Fibroblast of skin of back (primary cell): Measurements from ENCODE around the gene UAP1.

Experiments
- DNase-seq: peaks from one replicate; pipeline ENCODE4 v3.0.0-alpha.2; 2013

The UAP1 gene

GRCh38 chr1:162617513-162617912 is 56.0 kb downstream of the UAP1 start:
- no peak for DNase-seq

DNA sequence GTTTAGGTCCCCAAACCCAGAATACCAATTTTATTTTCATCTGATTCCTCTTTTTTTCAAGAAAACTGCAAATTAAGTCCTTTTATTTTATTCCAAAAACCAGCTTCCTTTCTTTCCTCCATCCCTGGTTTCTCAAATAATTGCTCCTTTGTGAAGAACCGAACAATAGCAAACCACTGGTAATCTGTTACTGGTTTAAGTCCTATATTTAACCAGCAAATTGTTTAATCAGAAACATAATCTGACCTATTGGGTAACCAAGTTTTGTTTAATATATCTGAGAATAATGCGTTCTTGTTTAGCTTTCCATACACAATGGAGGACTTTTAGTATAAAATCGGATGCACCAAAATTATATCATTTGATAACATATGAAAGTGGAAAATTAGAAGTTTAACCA is 57.6 kb downstream of the UAP1 start:
- no peak for DNase-seq

DNA sequence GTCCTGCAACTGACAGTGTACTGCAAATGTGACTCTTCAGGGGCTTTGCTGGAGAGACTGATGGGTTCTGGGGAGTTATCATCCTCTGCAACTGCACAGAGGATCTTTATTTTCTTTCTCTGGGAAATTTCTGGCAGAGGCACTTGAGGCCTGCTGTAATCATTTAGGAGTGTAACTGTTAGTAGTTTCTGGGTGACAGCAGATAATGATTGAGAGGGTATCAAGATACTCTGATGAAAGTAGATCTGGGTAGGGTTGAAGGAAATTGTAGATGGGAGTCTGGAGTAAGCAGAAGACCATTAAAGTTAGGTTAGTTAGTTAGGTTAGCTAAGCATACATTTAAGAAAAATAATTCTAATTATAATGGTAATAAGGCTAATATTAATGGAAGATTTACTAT is 59.7 kb downstream of the UAP1 start:
- no peak for DNase-seq

GRCh38 chr1:162625679-162626078 is 64.2 kb downstream of the UAP1 start:
- no peak for DNase-seq

GRCh38 chr1:162626094-162626493 is 64.6 kb downstream of the UAP1 start:
- no peak for DNase-seq

DNA sequence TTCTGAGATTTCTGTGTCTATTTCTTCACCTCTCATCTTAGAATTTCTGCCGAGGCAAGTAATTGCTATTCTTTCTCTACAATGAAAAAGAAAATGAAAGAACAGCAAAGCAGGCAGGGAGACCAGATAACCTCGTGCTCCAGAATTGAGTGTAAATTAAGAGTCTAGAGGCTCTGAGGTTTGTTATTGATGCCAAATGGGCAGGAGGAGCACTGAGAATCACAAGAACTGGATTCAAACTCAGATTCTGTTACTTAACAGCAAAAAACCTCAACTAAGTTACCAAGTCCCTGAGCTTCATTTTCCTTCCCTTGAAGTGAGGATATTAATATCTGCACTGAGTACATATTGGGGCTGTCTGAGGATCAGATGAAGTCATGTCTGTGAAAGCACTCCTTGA is 65.2 kb downstream of the UAP1 start:
- DNase-seq: no peak

GRCh38 chr1:162627662-162628296 is 66.3 kb downstream of the UAP1 start:
- DNase-seq: peak; percentile 39

DNA sequence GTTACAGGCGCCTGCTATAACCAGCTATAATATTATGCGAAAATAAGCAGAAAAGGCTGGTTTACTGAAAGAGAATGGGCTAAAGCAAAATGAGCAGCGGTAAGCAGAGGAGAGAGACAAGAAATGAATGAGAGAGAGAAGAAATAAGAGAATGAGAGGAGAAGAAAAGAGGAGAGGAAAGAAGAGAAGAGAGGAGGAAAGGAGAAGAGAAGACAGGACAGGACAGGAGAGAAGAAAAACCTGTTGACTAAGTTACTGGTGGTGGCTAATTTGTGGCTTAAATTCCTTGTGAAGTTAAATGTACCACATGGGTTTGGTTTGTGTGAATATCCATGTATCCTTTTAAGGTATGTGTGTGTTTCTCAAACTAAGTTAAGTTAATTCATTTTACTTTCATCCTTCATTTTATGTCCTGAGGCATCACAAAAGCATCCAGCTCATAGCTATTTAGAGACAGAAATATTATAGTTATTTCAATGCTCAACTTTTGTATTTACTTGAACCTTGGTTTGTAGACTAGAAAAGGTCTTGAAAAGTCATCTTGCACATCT is 67.6 kb downstream of the UAP1 start:
- DNase-seq: peak; percentile 71

DNA sequence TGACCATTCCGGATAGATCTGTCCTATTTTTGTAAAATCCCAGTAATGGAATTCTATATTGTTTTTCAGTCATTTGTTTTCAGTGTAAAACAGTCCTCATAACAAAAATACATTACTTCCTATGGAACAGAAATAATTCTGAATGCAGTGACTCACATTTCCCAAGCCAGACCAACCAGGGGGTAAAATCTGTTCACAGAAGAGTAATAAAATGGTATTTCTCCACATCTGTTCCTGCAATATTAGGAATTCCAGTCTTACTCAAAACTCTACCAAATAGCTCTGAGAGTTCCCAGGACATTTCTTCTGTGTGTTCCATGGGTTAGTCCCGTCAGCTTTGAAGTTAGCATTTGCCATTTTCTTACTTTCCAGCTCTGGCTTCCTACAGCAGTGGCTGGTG is 68.1 kb downstream of the UAP1 start:
- peak; percentile 94 for DNase-seq

DNA sequence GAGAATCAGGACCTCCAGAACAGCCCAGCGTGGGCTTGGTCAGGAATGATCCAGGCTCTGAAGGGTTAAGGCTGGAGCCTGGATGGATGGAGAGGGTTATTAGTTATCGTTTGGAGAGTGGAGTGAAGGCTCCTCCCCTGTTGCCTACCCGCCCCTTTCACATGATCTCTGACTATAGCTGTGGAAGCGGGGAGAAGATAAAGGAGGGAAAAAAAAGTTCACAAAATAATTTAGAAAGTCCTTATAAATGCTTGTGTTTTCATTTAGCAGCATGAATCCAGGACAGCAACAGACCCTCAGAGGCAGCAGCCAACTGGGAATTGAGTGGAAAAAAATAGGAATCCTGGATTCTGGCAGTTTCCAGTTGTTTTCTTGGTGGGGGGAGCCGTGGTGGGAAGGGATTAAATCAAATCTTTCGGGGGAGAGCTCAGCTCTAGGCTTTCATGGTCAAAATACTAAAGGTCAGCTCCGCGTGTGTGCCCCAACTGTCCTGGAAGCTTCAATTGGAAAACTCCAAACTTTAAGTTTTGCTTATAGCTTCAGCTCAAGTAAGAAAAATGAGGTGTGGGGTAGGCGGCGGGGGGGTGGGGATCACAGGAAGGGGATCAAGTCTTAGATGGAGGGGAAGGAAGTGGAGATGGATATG is 70.1 kb downstream of the UAP1 start:
- peak; percentile 83 for DNase-seq

DNA sequence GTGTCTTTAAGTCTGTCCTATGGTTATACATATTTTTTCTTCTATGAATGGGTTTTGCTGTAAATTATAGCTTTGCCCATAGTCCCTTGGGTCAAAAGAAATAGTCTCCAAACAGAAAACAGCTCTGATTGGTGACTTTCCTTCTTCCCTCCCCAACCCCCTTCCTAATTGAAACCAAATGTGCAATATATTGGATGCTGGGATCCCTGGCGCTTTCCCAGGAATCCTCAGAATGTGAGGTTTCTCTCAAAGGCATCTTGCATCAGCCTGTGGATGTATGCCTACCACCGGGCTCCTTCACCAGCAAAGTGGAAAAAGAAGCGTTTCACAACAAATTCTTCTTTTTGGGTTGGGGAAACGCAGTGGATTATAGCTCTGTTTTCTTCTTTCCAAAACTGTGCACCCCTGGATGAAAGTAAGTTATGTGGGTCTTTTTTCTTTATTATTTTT is 70.7 kb downstream of the UAP1 start, which contains the start of gene DDR2:
DDR2 (plus strand) TSS at position 248 of the 450 bp plus-strand sequence. CDS start 86,600 bp downstream, outside the sequence.
- peak; percentile 99 for DNase-seq

GRCh38 chr1:162632698-162633080 is 71.2 kb downstream of the UAP1 start:
- DNase-seq: peak; percentile 39

DNA sequence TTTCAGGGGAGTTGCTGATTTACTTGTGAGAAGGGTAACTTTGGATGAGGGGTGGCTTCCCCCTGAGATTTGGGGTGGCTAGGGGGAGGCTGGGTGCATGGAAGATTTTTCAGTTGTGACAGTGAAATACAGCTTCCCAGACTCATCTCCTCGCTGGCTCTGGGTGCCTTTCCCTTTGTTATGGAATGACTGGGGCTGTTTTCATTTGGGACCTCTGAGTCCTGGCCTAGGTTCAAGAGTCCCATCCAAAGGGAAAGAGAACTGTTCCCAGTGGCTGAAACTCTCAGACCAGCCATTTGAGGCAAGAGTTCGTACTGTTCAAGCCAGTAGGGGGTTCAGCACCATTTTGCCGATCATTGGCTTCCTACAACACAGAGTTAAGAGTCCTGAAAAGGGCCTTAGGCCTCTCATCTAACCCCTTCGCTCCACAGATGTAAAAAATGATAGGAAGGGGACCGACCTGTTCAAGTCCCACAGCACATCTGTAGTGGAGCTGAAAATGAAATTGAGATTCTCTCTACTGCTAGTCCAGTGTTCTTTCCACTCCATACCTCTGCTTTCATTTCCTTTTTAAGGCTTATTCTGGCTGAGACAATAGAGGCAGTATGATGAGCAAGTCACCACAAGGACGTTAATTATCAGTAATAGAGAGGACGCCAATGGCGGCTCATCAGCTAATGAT is 71.7 kb downstream of the UAP1 start:
- DNase-seq: peak; percentile 79

DNA sequence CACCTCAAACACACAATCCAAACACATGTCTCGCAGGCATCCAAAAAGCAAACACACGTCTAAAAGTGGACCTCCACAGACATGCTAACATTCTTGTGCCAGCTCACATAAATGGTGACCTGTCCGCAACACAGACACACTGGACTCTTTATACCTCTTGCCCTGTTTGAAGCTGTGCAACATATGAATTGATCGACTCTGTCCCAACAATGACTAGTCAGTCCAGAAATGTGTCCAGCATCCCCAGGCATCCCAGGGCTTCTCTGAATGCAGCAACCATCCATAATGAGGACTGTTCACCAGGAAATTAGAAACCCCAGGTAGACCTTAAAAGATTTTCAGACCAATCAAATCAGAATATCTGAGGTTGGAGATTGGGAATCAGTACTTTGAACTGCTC is 73.9 kb downstream of the UAP1 start:
- DNase-seq: peak; percentile 21

DNA sequence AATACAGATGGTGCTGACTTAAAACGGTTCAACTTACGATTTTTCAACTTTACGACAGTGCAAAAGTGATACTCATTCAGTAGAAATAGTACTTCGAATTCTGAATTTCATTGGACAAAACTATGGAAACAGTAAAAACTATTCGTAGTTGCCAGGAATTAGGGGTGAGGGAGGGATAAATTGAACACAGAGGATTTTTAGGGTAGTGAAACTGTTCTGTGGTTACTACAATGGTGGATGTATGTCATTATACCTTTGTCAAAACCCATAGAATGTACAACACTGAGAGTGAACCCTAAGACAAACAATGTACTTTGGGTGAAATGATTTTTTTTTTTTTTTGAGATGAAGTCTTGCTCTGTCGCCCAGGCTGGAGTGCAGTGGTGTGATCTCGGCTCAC is 78.2 kb downstream of the UAP1 start:
- no peak for DNase-seq

- no peak for DNase-seq
Observed at GRCh38 chr1:162641114-162641513, 79.6 kb downstream of the UAP1 start.

DNA sequence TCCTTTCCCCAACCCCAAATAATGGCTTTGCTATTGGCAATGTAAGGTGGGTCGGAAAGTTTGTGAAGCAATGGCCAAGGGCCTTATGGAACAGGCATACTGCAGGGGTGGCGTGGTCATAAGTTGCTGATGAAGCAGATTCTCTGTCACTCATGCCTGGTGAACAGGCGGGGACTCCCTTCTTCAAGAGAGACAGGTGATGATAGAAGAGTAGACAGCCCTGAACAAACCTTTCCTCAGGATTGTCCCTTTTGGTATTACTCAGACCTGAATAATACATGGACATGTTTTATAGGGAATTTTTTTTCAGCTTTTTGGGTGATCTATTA is 83.4 kb downstream of the UAP1 start:
- DNase-seq: no peak

DNA sequence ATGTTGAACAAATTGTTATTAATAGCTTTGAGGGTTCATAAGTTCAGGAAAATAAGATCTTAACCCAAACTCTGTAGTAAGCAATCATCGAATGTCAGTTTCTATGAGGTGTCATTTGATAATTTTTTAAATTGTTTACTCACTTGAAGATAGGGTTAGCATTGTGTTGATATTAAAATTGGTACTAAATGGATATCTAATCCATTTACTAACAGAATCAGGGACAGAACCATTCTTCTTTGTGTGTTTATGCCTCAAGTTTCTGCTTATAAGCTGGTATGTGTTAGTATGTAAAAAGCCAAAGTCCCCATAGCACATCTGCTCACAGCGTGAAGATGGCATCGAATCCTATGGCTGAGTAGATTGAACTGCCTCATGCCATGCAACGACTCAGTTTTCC is 84.1 kb downstream of the UAP1 start:
- DNase-seq: no peak

DNA sequence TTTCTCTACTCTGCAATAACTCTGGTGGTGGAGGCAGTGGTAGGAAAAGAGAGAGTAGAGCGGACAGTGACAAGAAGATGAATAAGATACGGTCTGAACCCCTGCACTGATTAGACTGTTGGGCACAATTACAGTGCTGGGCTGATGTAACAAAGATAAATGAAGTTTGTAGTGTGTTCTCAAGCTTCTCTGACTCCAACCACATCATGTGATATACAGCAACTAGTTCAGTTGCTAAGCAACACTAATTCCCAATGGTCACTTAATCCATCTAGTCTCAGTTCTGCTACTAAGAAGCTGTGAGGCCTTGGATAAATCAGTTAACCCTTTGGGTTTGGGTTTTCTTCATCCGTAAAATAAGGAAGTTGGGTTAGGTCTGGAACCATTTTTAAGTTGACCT is 88.1 kb downstream of the UAP1 start:
- no peak for DNase-seq
